ENCODE data around the gene MAP3K6. TPM values are rescaled to one million over a fixed set of nuclear protein-coding genes. Genes with fewer than 3 reads are reported as not detected.
A peak's percentile ranks its signal among the peaks of the same experiment; 100 is the strongest.
"Not testable (repeated sequence)": the region's sequence is repeated elsewhere in the genome, so short reads cannot be mapped to it uniquely, and the experiment has no call there.

Gene MAP3K6
- total RNA-seq, 1 experiment from 2014 or later = 17.3 TPM

DNA sequence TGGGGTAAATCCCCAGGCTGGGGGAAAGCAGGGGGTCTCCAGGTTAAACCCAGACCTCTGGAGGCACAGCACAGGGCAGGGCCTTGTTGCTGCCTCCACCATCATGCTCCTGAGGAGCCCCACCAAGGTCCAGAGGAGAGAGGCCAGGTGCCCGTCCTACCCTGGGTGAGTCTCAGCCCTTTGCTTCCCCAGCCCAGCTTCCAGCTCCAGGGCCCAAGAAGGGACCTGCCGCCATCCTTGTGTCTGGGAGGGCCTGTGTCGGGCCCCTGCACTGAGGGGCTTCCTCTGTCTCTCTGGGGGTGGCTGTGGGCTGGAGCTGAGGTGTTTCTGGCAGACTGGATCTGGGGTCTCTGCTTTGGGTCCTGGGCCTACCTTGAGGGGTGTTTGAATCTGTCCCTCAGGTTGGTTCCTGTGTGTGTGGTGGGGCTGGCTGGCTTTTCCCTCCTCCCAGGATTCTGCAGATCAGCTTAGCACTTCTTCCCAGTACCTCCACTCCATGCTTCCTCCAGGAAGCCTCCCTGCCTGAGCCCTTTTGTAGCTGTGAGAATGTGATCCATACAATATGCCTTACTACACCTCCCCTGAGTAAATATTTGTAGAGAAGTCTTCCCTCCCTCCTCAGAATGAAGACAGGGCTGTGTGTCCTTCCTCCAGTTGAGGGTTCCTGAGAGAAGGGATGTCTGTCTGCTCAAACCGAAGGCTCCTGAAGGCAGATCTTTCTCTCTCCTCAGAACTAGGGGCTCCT, 31.8 kb upstream of the MAP3K6 start:
- in situ Hi-C loops (cut with HindIII; ENCODE audit: low sequenced_read_pairs) = no loop called here
- no peak for DNase-seq (ENCODE audit: low spot score)

DNA sequence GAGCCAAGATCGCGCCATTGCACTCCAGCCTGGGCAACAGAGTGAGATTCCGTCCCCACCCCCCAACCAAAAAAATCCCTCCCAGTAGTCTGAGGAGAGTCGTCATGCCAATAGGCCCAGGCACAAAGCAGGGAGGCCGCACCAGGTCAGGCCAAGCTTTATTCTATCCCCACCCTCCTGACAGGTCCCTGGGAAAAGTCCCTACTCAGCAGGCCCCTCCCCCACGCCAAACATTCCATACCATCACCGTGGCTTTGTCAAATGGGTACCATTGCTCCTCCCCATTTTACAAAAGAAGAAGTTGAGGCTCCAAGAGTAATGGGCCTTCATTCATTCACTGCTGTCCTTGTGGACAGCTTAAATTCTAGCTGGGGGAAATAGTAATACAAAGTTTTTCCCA, 31.0 kb upstream of the MAP3K6 start:
- DNase-seq (ENCODE audit: low spot score) = no peak
- in situ Hi-C loops (cut with HindIII; ENCODE audit: low sequenced_read_pairs) = no loop called here

DNA sequence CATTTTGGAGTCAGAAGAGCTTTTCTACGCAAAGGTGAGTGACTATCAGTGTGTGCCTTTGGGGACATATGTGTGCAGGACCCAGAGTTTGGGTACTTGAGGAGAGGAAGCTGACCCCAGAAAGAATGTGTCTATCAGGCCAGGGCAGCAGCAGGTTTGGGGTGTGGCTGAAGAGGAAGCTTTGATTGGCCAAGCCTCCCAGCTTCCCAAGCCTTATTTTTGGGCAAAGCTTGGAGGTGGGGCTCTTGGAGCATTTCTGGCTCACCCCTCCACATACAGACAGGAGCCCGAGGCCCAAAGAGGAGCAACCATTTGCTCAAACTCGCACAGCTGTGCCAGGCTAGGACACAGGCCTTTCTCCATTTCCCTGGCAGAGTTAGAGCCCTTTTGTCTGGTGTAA, 30.3 kb upstream of the MAP3K6 start:
- in situ Hi-C loops (cut with HindIII; ENCODE audit: low sequenced_read_pairs) = no loop called here
- no peak for DNase-seq (ENCODE audit: low spot score)

DNA sequence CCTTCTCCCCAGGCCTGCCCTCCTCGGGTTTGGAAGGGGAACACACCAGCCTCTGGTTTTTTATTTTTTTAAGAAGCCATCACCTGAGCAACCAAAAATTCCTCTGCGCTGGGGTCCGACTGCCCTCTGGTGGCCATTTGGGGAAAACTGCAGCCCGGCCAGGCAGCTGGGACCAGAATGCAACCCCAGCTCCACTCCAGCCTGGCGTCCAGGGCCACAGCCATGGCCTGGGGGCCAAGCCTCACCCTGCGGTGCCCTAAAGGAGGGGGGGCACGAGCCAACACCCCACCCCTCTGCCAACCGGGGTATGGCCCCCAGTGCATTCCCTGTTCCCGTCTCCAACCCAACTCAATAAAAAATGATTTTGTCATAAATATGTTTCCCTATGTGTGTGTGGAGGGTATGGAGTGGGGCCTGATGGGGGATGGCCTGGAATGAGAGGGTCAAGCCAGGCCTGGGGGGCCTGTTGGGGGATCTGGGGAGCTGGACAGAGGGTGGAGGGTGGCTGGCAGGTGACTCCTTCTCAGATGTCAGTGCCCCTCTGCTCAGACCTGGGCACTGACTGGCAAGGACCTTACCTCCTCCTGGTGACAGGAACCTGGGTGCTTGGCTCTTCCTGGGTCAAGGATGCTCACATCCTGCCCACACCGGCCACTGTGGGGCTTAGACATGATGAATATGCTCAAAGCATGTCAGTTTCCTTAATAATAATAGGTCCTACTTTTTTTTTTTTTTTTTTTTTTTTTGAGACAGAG, 28.9 kb upstream of the MAP3K6 start:
- in situ Hi-C loops (cut with HindIII; ENCODE audit: low sequenced_read_pairs) = no loop called here
- peak; percentile 88 for DNase-seq (ENCODE audit: low spot score)

DNA sequence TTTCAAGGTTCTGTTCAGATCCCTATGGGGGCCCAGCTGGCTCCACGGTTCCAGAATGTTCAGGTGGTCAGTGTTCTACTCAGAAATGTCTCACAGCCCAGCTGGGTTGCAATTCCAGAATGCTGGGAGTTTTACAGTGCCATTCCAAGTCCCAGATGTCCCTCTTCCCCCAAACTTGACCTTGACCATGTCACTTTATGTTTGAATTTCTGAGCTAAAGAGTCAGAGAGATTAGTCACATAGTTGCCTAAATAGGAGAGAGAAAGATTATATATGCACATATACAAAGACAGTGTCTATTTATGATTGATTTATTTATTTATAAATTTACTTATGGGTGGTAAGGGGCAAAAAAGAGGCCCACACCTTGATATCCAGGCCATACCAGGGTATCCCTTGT, 28.2 kb upstream of the MAP3K6 start:
- in situ Hi-C loops (cut with HindIII; ENCODE audit: low sequenced_read_pairs) = no loop called here
- no peak for DNase-seq (ENCODE audit: low spot score)

DNA sequence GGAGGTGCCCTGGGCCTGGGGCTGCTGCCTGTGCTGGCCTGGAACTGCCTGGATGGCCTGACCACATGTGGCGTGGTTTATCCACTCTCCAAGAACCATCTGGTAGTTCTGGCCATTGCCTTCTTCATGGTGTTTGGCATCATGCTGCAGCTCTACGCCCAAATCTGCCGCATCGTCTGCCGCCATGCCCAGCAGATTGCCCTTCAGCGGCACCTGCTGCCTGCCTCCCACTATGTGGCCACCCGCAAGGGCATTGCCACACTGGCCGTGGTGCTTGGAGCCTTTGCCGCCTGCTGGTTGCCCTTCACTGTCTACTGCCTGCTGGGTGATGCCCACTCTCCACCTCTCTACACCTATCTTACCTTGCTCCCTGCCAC, 27.5 kb upstream of the MAP3K6 start:
- DNase-seq (ENCODE audit: low spot score) = peak; percentile 55
- in situ Hi-C loops (cut with HindIII; ENCODE audit: low sequenced_read_pairs) = no loop called here

DNA sequence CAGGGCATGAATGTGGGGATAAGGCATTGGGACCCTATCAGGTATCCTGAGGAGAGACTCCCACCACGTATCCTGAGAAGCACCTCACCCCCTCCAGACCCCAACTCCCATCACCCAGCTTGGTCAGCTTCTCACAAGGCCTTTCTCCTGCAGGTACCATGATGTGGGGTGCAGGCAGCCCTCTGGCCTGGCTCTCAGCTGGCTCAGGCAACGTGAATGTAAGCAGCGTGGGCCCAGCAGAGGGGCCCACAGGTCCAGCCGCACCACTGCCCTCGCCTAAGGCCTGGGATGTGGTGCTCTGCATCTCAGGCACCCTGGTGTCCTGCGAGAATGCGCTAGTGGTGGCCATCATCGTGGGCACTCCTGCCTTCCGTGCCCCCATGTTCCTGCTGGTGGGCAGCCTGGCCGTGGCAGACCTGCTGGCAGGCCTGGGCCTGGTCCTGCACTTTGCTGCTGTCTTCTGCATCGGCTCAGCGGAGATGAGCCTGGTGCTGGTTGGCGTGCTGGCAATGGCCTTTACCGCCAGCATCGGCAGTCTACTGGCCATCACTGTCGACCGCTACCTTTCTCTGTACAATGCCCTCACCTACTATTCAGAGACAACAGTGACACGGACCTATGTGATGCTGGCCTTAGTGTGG, 27.0 kb upstream of the MAP3K6 start:
- in situ Hi-C loops (cut with HindIII; ENCODE audit: low sequenced_read_pairs) = no loop called here
- DNase-seq (ENCODE audit: low spot score) = peak; percentile 49

DNA sequence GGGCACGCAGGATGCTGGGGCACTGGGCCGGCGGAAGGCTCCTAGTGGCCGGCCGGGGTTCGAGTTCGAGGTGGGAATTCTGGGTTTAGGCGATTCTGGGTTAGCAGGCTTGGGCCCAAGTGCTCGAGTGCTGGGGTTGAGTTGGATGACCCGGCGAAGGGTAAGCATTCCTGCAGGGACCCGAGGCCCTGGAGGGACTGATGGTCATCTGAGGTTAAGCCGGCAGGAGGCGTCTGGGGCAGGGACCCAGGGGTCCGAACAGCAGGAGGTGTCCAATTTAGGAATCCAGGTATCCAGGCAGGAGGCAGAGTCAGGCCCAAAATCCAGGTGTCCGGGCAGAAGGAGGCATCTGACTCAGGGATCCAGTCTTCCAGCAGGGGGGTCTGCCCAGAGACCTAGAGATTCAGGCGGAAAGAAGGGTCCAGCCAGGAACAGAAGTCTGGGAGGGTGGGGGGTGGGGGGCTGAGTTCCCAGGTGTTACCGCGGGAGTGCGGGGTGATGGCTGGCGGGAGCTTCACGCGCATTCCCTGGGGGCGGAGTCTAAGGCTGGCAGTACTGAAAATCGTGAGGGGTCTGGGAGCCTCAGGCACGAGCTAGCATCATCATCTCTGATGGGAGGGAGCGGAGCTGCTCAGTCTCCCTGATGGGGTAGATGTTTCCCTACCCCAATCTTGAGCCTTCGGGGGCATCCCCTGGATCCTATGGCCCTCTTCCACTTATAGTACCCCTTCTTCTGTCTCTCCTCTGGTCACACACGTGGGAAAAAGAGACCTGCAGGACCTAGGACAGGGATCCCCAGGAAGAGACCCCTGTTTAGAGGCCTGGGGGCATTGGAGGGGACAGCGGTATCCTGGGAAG, 26.2 kb upstream of the MAP3K6 start:
- peak; percentile 20 for DNase-seq (ENCODE audit: low spot score)

DNA sequence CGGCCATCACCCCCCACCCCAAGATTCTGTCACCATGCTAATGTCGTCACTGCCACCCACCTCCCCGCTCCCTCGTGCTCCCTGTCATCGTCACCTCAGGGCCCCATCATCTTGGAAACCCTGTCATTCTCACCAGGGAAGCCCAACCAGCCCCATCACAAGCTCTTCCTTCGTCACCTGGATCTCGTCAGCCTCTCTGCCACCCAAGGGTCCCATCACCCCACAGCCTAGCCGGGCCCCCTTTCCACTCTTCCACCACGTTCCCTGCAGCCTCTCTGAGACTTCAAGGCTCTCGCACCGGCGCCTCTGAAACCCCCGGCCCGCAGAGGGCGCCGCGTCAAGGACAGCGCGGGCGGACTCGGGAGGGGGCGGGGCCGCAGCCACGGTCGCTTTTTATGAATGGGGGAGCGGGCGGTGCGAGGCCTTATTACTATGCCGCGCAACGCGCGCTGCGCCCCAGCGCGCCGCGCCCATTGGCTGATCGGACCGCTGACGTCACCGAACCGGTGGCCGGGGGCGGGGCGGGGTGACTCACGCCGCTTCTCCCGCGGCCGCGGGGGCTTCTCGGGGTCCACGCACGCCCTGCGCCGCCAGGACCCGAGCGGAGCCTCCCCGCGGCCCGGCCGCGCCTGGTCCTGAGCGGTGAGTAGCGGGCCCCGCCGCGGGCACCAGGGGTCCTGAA, 25.5 kb upstream of the MAP3K6 start, which contains the start of gene GPR3:
Gene GPR3 (plus strand): TSS at position 527 of the 682 bp plus-strand sequence. CDS start 1,177 bp downstream, outside the sequence.
- in situ Hi-C loops (cut with HindIII; ENCODE audit: low sequenced_read_pairs) = no loop called here
- peak; percentile 89 for DNase-seq (ENCODE audit: low spot score)

More for the DNA sequence above, 26.2 kb upstream of the MAP3K6 start:
- in situ Hi-C loops (cut with HindIII; ENCODE audit: low sequenced_read_pairs) = no loop called here

DNA sequence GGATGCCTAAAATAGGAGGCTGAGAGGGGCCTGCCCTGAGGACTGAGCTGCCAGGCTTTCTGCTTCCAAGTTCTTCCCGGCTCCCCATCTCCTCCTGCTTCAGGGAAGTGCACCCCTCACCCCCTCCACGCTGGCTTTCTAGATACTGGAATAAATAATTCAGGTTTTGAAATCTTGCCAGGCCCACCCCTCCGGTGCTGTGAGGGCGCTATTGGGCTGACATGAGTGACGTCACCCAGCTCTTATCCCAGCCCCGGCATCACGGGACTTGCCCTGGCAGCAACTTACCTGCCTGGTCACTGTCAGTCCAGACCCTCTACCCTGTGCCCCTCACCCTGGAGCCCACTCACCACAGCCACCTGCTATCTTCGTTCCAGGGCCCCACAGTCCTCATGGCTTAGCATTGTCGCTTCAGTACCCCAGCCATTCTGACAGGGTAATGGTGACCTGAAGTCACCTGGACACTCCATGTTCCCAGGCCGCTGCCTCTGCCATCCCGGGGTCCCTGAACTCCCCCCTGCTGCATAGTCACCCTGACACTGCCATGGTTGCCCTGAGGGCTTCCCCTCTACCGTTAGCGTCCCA, 24.8 kb upstream of the MAP3K6 start:
- in situ Hi-C loops (cut with HindIII; ENCODE audit: low sequenced_read_pairs) = no loop called here
- peak; percentile 86 for DNase-seq (ENCODE audit: low spot score)

DNA sequence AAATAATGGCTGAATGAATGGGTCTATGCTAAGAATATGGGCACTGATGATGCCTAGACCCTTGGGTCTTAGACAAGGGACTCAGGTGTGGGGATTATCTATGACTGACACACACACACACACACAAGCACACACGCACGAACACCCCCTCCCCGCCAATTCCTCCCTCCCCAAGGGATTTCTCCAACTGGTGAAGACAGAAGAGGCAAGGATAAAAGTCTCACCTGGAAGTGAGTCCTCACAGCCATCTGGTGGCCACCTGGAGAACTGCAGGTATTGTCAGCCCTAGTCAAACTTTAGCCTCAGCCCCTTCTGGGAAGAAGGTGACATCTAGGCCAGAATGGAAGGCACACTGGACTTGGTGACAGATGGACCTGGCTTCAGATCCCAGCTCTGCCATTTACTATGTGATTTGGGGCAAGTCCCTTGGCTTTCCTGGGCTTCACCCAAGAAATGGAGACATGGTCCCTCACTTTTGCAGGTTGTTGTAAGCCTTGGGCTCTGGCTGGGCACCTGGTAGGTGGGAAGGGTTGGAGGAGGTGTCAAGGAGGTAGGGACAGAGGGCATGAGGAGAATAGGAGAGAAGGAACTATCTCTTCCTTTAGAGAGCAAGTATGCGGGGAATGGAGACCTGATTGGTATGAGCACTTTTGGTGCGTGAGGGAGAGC, 21.7 kb upstream of the MAP3K6 start:
- peak; percentile 90 for DNase-seq (ENCODE audit: low spot score)
- in situ Hi-C loops (cut with HindIII; ENCODE audit: low sequenced_read_pairs) = no loop called here

DNA sequence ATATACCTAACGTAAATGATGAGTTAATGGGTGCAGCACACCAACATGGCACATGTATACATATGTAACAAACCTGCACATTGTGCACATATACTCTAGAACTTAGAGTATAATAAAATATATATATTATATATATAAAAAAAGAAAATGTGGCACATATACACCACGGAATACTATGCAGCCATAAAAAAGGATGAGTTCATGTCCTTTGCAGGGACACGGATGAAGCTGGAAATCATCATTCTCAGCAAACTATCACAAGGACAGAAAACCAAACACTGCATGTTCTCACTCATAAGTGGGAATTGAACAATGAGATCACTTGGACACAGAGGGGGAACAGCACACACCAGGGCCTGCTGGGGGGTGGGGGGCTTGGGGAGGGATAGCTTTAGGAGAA, 18.0 kb upstream of the MAP3K6 start:
- in situ Hi-C loops (cut with HindIII; ENCODE audit: low sequenced_read_pairs); DNase-seq (ENCODE audit: low spot score): not testable (repeated sequence)

DNA sequence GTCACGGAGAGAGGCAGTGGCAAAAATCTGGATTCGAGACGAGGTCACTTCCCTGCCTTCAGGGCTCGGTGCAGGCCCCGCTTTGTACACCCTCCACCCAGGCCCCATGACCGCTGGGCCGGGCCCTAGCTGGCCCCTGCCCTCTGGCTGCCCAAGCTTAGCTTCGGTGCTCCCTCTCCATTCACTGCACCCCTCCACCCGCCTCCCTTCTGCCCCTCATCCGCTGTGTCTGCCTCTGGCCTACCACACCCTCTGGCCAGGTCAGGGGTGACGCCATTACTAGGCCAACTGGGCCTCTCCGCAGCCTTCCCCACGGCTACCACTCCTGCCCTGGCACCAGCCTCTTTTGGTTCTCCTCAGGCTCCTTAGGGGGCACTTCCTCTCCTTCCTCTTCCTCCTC, 16.9 kb upstream of the MAP3K6 start:
- in situ Hi-C loops (cut with HindIII; ENCODE audit: low sequenced_read_pairs) = no loop called here
- DNase-seq (ENCODE audit: low spot score) = no peak

DNA sequence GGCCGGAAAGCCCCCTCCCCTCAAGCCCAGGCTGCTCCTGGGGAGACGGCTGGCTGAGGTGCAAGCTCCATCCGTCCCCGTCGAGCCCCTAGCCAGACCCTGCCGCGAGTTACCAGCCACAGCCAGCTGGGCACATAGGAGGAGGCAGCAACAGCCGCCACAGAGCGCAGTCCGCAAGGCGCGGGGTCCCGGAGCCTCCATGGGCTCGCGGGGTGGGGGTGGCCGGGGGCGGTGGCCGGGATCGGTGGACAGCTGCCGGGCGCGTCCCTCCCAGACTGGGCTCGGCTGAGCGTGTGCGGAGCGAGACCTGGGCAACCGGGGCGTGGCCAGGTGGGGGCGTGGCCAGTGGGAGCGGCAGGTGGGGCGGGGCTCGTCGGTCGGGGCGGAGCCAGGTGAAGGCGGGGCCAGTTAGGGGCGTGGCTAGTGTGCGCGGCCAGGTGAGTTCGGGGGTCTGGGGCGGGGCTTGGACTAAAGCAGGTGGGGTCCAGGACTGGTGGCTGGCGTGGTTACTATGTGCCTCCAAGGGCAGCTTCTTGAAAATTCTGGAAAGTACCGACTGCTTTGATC, 16.4 kb upstream of the MAP3K6 start, which contains the start of gene CD164L2:
Gene CD164L2 (minus strand): TSS at position 295 of the 567 bp plus-strand sequence. CDS start 94 bp downstream, at position 201.
- in situ Hi-C loops (cut with HindIII; ENCODE audit: low sequenced_read_pairs) = no loop called here
- DNase-seq (ENCODE audit: low spot score) = no peak

DNA sequence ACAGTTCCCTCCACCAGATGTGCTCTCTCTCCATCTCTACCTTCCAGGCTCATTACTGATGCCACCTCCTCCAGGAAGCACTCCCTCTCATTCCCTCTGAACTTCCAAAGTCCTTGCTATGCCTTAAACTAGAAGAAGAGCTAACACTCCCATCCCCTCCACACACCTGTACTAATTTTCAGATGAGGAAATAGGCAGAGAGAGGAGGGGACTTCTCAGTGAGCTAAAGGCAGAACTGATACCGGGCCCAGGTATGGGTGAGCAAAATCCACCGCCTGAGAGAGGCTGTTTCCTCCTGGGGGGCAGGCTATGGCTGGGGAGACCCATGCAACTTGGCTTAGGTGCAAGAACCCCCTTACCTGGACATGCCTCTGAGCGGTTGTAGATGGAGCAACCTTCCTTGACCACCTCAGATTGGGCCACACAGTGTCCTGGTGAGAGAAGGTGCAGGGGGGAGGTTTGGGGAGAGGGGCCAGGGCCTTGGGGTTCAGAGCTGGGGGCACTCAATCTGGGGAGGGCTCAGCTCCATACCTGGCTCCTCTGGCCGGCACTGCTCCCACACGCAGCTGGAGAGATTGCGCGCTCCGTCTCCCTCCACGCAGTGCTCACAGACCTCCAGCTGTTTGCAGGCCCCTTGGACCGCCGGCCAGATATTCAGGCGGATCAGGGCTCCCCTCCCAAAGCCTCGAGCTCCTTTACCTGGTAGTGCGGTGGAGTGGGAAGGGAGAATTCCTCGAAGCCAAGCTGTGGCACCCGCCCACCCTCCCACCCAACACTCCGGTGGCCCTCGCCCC, 15.4 kb upstream of the MAP3K6 start:
- no peak for DNase-seq (ENCODE audit: low spot score)
- in situ Hi-C loops (cut with HindIII; ENCODE audit: low sequenced_read_pairs) = no loop called here

DNA sequence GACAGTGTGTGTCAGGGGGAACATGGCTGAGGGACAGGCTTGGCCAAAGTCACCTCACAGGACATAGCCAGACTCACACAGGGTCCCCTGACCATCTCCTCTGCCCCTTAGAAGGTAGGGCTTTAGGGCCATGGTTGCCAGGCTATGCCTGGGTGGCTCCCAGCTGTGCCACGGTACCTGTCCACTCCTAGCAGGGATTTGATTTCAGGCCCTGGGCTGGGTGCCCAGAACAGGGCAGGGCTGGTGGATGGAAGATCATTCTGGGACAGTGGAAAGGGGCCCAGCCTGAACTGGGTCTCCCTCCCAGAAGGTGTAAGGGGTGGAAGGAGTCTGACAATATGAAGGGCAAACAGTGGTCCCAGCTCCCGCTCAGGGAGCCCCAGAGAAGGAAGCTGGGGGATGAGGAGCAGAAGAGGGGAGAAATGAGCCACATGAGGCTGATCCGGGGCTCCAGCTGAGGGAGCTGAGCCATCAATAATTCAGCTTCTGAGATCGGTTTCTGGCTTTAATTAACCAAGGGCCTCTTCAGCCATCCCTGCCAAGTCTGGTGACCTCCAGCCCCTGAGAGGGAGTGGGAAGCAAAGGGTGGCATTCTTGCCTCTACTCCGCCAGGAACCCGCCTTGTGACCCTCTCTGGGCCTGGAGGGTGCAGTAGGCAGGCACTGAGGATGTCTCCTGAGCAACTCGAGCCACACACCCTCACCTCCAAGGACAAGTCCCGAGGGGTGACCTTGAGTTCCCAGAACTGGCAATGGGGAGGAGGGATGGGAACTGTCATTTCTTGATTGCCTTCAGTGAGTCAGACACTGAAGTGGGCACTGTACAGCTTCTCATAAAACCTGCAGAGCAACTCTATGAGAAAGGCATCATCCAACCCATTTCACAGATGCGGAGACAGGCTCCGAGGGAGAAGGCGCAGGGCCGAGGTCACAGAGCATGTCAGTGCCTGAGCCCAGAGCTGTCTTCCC, 14.3 kb upstream of the MAP3K6 start:
- in situ Hi-C loops (cut with HindIII; ENCODE audit: low sequenced_read_pairs) = no loop called here
- no peak for DNase-seq (ENCODE audit: low spot score)
